NCI-H2081 treated with DMSO at 0.1 percent for 48 hours (cell line): ENCODE measurements around the gene TUBA4B.
A peak's percentile ranks its signal among the peaks of the same experiment; 100 is the strongest.

Experiments
- DNase-seq: peaks from one replicate; lab custom pipeline; 2025; lab: John Stamatoyannopoulos, UW

Gene TUBA4B

DNA sequence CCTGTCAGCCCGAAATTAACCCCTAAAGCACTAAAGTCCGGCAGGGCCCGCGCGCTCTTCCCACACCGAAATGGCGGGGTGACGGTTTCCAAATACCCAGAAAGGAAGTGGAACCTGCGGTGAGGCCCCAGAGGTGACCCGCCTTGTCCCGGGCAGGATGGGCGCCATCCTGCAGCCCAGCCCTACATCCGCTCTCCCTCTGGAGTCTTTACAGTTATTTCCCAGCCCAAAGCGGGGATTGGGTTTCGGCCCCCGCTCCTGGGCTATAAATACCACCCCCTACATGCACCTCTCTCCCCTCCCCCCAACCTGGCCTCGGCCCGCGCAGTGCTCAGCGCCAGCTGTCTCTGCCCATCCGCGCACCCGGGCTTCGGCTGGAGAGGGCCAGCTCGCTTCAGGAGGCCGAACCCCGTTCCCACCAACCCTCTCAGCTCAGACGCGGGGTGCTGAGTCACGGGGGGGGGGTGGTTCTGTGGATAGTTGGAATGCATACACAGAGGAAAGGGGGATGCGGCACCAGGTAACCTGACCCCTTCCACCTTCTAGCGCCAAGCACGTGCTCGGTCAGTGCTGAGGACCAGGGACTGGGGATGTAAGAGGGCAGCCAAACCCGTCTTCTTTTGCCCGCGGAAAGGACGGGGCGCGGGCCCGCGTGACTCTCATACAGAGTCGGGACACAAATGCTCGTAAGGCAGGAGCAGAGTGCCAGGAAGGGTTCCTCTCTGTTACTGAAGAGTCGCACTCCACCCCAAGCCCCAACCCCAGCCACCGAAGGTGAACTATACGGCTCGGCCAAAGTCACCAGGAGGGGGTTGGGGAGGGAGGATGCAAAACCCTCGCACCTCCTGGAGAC is at the start of gene TUBA4B:
TSS of gene TUBA4B (plus strand) at position 344 of the 853 bp plus-strand sequence. CDS start at position 509, 165 bp downstream.
- DNase-seq: no peak

DNA sequence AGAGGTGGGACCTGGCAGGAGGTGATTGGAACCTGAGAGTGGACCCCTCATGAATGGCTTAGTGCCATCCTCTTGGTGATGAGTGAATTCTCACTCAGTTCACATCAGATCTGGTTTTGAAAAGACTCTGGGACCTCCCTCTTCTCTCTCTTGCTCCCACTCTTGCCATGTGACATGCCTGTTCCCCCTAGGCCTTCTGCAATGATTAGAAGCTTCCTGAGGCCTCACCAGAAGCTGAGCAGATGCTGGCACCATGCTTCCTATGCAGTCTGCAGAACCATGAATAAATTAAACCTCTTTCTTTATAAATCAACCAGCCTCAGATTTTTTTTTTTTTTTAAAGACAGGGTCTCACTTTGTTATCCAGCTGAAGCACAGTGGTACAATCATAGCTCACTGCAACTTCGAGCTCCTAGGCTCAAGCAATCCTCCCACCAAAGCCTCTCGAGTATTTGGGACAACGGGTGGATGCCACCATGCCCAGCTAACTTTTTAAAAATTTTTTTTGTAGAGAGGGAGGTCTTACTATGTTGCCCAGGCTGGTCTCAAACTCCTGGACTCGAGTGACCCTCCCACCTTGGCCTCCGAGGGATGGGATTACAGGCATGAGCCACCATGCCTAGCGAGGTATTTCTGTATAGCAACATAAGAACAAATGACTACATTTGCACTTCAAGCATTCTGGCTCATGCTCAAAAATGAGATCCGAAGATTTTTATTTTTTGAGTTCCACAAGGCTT is 48.4 kb upstream of the TUBA4B start:
- DNase-seq: no peak

DNA sequence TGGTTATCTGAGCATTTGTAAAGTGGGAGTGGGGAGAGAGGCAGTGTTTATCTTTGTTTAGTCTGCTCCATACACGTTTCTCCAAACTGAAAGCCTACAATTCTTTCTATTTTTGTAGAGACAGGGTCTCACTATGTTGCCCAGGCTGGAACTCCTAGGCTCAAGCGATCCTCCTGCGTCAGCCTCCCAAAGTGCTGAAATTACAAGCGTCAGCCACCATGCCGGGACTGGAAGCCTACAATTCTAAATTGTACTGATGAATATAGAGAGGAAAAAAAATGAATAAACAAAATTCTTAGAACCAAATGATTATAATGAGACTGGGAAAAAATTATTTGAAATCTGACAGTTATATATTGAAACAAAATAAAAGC is 47.9 kb upstream of the TUBA4B start:
- no peak for DNase-seq

DNA sequence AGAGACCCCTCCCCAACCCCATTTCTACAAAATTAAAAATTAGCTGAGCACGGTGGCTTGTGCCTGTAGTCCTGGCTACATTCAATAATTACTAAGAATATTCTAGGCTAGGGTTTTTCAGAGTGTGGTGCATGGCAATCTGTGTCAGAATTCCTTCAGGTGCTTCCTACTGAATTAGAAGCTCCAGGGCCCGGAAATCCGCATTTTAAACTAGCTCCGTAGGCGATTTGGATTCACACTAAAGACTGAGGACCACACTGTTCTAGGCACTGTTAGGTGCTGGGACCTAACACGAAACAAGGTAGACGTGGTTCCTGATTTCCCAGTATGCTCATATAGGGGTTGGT is 47.1 kb upstream of the TUBA4B start:
- DNase-seq: no peak

DNA sequence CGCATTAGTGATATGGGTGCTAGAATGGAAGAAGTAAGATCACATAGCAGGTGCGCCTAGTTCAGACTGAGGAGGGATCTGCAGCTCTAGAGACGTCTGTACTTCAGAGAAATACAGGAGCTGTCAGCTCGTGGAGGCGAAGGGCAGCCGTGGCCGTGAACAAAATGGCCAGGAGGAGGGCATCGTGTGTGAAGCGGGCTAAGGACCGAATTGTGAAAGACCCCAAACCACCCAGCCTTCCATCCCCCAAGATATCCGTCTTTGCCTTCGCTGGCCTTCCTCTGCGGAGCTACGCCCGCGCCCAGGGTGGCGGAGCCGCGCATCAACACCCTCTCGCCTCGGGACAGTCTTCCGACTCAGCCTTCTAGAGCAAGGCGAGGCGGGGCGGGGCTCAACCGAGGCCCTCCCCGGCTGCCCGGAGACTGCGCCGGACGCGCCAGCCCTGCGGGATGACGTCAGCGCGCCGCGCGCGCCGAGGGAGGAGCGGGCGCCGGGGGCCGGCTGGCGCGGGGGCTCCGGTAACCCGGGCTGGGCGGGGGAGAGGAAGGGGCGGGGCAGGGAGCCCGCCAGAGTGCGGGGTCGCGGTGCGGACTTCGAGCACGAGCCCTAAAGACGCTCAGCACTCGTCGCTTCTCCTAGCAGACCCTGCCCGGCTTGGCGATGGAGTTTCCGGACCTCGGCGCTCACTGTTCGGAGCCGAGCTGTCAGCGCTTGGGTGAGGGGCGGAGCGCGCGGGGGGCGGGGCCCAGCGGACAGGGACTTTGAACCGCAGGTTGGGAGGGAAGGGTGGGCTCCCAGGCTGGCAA is 46.5 kb upstream of the TUBA4B start, which contains the start of gene ZFAND2B:
TSS of gene ZFAND2B (plus strand) at position 455 of the 806 bp plus-strand sequence. CDS start at position 661, 206 bp downstream.
- DNase-seq: peak; percentile 36

DNA sequence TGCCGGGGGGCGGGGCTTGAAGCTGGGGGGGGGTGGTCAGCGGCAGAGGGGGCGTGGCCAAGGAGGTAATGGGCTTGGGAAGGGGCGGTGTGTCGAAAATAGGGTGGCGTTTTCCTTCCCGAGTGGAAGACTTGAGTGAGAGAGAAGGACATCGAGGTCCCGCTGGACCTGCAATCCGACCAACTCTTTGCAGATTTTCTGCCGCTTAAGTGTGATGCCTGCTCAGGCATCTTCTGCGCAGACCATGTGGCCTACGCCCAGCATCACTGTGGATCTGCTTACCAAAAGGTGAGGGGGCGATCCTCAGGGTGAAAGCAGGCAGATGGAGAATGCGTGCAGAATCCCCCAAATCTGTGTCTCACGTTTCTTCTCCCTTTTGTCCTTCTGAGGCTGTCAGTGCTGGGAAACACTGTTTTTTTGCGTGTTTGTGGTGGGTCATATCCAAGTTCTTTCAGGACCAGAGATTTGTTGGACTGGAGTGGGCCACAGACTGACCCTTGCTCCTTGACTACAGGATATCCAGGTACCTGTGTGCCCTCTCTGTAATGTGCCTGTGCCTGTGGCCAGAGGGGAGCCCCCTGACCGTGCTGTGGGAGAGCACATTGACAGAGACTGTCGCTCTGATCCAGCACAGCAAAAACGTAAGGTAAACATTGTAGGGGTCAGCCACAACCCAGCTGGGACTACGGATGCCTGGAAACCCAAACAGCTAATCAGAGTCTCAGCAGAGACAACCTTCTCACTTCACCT is 45.7 kb upstream of the TUBA4B start:
- no peak for DNase-seq

DNA sequence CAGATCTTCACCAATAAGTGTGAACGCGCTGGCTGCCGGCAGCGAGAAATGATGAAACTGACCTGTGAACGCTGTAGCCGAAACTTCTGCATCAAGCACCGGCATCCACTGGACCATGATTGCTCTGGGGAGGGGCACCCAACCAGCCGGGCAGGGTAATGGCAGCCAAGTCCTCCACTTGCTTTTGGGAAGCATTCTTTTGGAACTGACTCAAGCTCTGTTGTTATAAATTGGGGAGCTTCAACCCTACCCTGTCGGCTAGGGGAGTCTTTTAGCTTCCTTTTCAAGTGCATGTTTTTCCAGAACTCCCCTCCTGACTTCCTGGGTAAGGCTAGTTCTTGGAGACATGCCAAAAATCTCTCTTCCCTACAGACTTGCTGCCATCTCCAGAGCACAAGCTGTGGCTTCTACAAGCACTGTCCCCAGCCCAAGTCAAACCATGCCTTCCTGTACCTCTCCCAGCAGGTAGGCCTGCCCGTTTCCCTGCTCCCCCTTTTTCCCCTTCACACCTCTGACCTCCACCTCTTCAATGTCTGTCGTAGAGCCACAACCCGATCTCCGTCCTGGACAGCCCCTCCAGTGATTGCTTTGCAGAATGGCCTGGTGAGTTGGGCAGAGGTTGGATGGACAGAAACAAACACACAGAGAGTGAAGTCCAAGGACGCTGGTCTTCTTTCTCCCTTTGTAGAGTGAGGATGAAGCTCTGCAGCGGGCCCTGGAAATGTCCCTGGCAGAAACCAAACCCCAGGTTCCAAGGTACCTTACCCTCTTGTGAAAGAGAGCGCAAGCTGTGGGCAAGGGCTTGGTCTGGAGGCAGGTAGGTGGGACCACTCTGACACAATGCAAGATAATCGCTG is 44.9 kb upstream of the TUBA4B start:
- no peak for DNase-seq

DNA sequence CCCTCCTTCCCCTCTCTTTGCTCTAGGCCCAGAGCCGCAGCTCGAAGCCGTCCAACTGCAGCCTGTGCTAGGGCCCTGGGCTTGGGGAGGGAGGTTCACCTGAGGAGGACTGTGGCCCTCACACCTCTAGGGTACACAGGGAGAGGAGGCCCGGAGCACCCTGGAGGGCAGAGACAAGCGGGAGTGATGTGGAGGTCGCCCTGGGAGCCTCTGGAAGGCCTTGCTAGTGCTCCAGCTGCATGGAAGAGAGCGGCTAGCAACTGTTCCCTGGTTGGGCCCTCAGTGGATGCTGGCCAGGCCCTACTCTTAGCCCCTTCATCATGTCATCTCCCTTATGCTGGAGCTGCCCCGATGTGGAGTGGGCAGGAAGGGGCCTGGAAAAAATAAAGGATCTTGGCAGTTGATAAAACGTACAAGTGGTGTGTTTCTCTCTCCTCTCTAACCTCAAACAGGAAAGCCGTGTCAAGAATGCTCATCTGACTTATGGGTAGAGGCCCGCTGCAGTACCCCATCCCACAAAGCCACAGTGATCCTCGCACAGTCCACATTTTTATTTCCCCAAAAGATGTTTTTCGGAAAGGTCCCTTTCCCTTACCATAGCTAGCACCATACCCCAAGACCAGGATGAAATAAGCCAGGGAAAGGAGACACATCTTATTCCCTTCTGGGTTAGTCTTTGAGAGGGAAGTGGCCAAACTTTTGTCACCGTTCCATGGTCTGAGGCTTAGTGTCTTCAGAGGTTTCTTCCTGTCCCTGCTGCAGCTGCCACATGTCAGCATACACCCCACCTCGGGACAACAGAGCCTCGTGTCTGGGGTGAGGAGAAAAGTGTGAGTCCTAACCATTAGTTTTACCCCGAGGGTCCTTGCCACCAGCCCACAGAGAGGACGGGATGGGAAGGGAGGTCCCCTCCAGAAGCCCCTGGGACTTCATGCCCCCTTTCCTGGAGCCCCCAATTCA is 43.5 kb upstream of the TUBA4B start:
- no peak for DNase-seq

DNA sequence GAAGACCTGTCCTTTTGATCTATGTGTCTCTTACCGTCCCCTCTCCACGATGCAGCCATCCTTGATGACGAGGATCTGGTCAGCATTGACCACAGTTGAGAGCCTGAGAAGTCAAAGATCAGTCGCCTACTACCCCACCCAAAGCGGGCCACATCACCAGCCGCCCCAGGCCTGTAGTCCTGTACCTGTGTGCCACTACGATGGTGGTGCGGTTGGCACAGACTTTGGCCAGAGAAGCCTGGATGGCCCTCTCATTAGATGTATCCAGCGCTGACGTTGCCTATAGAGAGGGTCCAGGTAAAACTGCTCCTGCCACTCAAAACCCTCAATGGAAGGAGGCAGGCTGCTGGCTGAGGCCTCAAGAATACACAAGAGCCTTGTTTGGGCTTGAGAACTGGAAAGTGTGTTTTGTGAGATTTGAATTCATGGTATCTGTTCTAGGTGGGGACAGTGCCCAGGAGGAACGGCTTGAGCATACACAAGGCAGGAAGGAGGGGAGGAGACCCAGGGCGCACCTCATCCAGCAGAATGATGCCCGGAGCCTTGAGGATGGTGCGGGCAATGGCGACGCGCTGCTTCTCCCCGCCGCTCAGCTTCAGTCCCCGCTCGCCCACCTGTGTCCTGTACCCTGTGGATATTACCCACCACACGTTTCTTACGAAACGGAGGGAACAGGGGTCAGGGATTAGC is 42.7 kb upstream of the TUBA4B start:
- no peak for DNase-seq

DNA sequence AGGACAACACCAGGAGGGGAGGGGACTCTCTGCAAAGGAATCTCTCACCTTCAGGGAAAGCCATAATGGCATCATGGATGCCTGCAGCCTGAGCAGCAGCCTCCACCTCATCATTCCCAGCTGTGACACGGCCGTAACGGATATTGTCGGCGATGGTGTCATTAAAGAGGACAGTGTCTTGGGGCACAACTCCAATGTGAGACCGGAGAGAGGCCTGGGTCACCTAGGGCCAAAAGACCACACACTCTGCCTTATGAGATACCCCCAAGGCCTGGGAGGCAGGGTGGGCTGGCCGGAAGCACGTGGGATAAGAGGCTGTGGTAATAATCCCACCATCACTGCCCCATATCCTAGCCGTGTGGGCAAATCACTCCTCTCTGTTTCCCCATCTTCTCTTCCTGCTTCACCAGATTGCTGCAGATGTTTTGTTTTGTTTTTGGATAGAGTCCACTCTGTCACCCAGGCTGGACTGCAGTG is 42.1 kb upstream of the TUBA4B start:
- no peak for DNase-seq

DNA sequence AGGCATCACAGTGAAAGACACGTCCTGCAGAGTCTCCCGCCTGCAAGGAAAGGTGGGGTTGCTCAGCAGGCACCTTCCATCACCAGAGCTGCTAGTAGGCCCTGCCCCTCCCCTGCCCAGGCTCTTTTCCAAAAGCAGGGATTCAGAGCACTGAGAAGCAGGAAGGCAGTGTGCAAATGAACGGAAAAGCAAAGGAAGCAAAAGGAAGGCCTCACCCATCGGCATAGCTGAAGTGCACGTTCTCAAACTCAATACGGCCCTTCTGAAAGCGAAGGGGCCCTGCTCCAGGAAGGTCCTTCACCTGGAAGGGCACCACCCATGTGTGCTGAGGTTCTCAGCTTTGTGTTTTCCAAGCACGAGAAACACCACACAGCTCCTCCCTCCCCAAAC is 40.0 kb upstream of the TUBA4B start:
- no peak for DNase-seq

DNA sequence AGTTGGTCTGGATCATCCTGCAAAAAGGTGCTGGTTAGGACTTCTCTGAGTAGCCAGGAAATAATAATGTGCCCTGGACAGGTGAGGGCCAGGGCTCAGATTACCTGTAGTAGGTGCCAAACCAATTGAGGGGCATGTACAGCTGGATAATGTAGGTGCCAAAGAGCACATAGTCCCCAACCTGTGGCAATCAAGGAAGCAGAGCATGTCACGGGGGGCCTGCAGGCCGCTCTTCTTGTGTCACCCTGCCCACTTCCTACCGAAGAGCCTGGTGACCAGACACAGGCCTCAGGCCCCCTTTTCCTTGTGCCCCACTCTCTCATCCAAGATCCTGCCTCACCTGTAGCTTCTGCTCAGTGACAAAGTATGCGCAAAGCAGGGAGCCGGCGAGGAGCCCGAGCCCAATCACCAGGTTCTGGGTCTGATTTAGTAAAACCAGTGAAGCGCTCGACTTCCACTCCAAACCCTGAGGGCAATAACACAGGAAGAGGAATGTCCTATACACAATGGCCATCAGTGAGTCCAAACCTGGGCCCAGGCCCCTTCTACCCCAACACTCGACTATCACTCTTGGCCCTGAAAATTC is 39.5 kb upstream of the TUBA4B start:
- no peak for DNase-seq

DNA sequence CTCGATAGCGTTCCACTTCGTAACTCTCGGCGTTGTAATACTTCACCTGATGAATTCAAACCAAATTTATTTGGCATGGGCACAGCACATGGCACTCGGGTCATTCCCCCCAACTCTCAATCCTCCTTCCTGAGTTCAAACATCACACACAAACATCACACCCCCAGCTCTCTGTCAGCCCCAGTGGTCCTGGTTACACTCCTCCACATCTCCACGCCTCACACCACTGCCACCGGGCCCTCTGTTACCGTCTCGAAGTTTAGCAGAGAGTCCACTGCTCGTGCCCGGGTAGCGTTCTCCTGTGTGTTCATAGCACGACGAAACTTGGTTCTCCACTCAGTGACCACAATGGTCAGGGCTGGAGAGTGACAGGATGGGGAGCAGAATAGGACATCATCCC is 38.9 kb upstream of the TUBA4B start:
- no peak for DNase-seq

DNA sequence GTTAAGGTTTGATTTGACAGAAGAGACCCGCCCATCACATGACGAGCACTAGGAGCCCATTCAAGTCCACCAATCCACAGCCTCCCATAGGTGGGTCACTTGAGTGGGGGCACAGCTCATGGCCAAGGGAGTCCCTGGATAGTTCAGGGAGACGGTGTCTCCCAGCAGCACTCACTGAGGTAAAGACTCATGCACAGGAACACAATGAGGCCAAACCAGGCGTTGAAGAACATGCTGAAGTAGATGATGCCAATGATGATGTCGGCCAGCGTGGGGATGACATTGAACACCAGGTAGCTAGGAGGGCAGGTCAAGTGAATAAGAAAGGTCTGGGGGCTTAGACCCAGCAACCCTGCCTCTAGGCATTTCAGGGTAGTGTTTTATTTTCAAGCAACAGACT is 38.3 kb upstream of the TUBA4B start:
- no peak for DNase-seq

DNA sequence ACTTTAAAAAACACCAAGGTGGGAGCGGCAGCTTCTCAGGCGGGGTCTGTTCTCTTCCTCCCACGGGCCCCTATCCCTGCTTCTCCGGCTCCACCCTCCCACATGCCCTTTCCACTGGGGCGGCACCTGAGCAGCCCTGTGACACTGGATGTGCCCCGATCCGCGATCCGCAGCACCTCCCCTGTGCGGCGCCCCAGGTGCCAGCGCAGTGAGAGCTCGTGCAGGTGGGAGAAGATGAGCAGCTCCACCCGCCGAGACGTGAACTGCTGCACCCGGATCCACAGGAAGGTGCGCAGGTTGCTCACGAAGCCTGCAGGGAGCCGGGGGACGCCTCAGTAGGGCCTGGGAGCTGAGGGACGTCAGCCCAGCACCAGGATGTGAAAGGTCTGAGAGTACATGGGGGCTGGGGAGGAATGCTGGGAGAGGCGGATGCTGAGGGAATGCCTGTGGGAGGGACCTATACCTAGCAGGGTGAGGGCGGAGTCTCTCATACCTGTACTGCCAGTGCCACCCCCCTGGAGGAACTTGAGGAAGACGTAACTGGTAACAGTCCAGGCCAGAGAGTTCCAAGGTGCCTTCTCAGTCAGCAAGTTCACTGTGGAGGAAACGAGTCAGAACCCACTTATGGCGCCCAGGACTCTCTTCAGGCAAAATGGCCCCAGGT is 37.0 kb upstream of the TUBA4B start:
- DNase-seq: no peak

DNA sequence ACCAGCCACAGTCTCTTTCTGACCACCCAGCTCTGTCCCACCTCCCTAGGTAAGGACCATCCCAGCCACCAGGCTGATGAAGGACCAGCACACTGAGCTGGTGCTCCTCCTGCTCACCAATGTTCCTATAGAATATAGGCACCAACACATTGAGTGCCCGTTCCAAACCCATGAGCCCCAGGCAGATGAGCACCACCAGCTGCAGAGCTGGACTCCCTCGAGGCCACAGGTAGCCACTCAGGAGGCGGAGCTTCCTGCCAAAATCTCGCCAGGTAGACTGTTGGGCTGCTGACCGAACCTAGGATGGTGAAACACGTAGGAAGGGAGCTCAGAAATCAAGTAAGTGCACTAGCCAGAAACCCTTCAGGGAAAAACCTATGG is 36.5 kb upstream of the TUBA4B start:
- no peak for DNase-seq

DNA sequence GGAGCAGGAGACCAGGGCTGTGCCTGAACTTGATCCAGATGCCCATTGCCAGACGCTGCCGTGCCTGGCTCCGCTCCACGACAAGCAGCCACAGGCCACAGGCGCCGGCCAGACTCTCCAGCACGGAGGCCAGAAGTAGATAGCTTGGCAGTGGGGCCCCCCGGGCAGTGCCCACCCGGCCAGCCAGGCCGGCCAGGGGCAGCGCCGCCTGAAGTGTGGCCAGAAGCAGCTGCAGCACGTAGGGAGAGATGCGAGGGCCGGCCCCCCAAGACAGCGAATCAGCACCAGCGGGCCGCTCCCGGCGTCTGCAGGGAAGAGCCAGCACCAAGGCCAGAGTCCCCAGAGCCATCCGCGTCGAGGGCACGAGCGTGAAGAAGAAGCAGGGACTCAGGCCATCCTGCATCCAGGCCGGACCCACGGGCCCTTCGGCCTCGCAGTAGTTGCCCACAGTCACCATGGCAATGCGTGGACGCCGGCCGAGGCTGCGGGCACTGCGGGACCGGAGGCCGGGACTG is 34.8 kb upstream of the TUBA4B start:
- no peak for DNase-seq
